Hematopoietic multipotent progenitor cell treated with erythropoietin and hydrocortisone succinate and interleukin-3 and kit ligand, for 15 days (in vitro differentiated cells): Measurements from ENCODE around the gene PPP1R3C.

Source experiments
- DNase-seq: peaks from one replicate; pipeline ENCODE4 v3.0.0-alpha.2; 2015; ENCODE audit warnings: low spot score

PPP1R3C gene

GRCh38 chr10:91629715-91630549 is 2.9 kb downstream of the PPP1R3C start:
- DNase-seq = no peak

- DNase-seq = no peak
These were observed 4.5 kb downstream of the PPP1R3C start for GRCh38 chr10:91628383-91628782.

GRCh38 chr10:91627344-91628102 is 5.3 kb downstream of the PPP1R3C start:
- no peak for DNase-seq

- DNase-seq = no peak
These were observed 5.9 kb downstream of the PPP1R3C start for GRCh38 chr10:91626936-91627335.

- DNase-seq = no peak
These were observed 8.2 kb downstream of the PPP1R3C start for GRCh38 chr10:91624633-91625032.

- DNase-seq = no peak
These were observed 10.3 kb downstream of the PPP1R3C start for GRCh38 chr10:91622601-91623000.

- DNase-seq = no peak
These were observed 11.3 kb downstream of the PPP1R3C start for GRCh38 chr10:91621483-91622113.

- DNase-seq = no peak
These were observed 15.7 kb downstream of the PPP1R3C start for GRCh38 chr10:91617072-91617609.

- DNase-seq = no peak
These were observed 16.7 kb downstream of the PPP1R3C start for GRCh38 chr10:91616137-91616536.

- no peak for DNase-seq
These were observed 18.6 kb downstream of the PPP1R3C start for GRCh38 chr10:91614225-91614624.

- no peak for DNase-seq
These were observed 19.3 kb downstream of the PPP1R3C start for GRCh38 chr10:91613411-91614187.

- DNase-seq = no peak
These were observed 22.0 kb downstream of the PPP1R3C start for GRCh38 chr10:91610919-91611318.

- DNase-seq = no peak
These were observed 22.4 kb downstream of the PPP1R3C start for GRCh38 chr10:91610444-91610843.

GRCh38 chr10:91607646-91608403 is 25.0 kb downstream of the PPP1R3C start:
- no peak for DNase-seq

GRCh38 chr10:91605968-91606367 is 26.9 kb downstream of the PPP1R3C start:
- no peak for DNase-seq

- no peak for DNase-seq
These were observed 28.0 kb downstream of the PPP1R3C start for GRCh38 chr10:91604553-91605534.

GRCh38 chr10:91603931-91604331 is 28.9 kb downstream of the PPP1R3C start:
- no peak for DNase-seq

GRCh38 chr10:91602868-91603568 is 29.9 kb downstream of the PPP1R3C start:
- DNase-seq = no peak

GRCh38 chr10:91602449-91602848 is 30.4 kb downstream of the PPP1R3C start:
- no peak for DNase-seq
